H9 (cell line): ENCODE results near the gene FAM177B. TPM values are rescaled to one million over a fixed set of nuclear protein-coding genes. Genes with fewer than 3 reads are reported as not detected.

Experiments used
- DNase-seq: peaks from one replicate; pipeline ENCODE4 v3.0.0-alpha.2; 2017
- H2AFZ ChIP-seq: one replicate; pipeline ENCODE4 v1.6.1; 2013; ENCODE audit warnings: mild to moderate bottlenecking, low read length, control low read depth, moderate library complexity
- H2AK5ac ChIP-seq: 2 replicates; pipeline ENCODE4 v1.6.1; 2013; ENCODE audit warnings: low read length, control low read depth, mixed read lengths; ENCODE audit not compliant: insufficient read length
- H2BK120ac ChIP-seq: one replicate; pipeline ENCODE4 v1.6.1; 2013; ENCODE audit warnings: low read depth, mild to moderate bottlenecking, low read length, control low read depth, inconsistent platforms; ENCODE audit not compliant: poor library complexity, severe bottlenecking
- H2BK12ac ChIP-seq: 2 replicates; pipeline ENCODE4 v1.6.1; 2013; ENCODE audit warnings: low read length, control low read depth, mixed read lengths, low read depth; ENCODE audit not compliant: insufficient read length
- H2BK15ac ChIP-seq: 2 replicates; pipeline ENCODE4 v1.6.1; 2013; ENCODE audit warnings: low read depth, low read length, control low read depth
- H2BK20ac ChIP-seq: one replicate; pipeline ENCODE4 v1.6.1; 2013; ENCODE audit warnings: low read depth, mild to moderate bottlenecking, low read length, control low read depth, inconsistent platforms; ENCODE audit not compliant: poor library complexity, severe bottlenecking
- H2BK5ac ChIP-seq: 2 replicates; pipeline ENCODE4 v1.6.1; 2013; ENCODE audit warnings: low read length, control low read depth, mixed read lengths; ENCODE audit not compliant: insufficient read length
- H3K14ac ChIP-seq: 2 replicates; pipeline ENCODE4 v1.6.1; 2013; ENCODE audit warnings: low read length, control low read depth; ENCODE audit not compliant: insufficient read depth
- H3K18ac ChIP-seq: 2 replicates; pipeline ENCODE4 v1.6.1; 2013; ENCODE audit warnings: low read depth, mild to moderate bottlenecking, mixed read lengths, low read length, control low read depth; ENCODE audit not compliant: insufficient read length
- H3K23ac ChIP-seq: 2 replicates; pipeline ENCODE4 v1.6.1; 2013; ENCODE audit warnings: low read length, control low read depth, mixed read lengths, low read depth; ENCODE audit not compliant: insufficient read length
- H3K23me2 ChIP-seq: 2 replicates; pipeline ENCODE4 v1.6.1; 2013; ENCODE audit warnings: low read depth, mild to moderate bottlenecking, mixed read lengths, low read length, control low read depth; ENCODE audit not compliant: insufficient read length, poor library complexity, severe bottlenecking
- H3K27ac ChIP-seq: 2 replicates; pipeline ENCODE4 v1.5.1; 2013; ENCODE audit warnings: low read length, control low read depth, mixed read lengths, low read depth; ENCODE audit not compliant: insufficient read length
- H3K27me3 ChIP-seq: 2 replicates; pipeline ENCODE4 v1.6.1; 2013; ENCODE audit warnings: low read length, control low read depth, inconsistent platforms; ENCODE audit not compliant: insufficient read depth
- H3K4ac ChIP-seq: 2 replicates; pipeline ENCODE4 v1.6.1; 2013; ENCODE audit warnings: low read depth, mild to moderate bottlenecking, control low read depth, inconsistent platforms, low read length, moderate library complexity
- H3K4me1 ChIP-seq: 2 replicates; pipeline ENCODE4 v1.6.1; 2013; ENCODE audit warnings: low read length, control low read depth, inconsistent platforms; ENCODE audit not compliant: insufficient read depth
- H3K4me2 ChIP-seq: 2 replicates; pipeline ENCODE4 v1.6.1; 2013; ENCODE audit warnings: low read length, control low read depth, mixed read lengths; ENCODE audit not compliant: insufficient read length, insufficient read depth
- H3K56ac ChIP-seq: 2 replicates; pipeline ENCODE4 v1.6.1; 2013; ENCODE audit warnings: low read depth, mild to moderate bottlenecking, mixed read lengths, low read length, control low read depth; ENCODE audit not compliant: insufficient read length
- H3K79me1 ChIP-seq: 2 replicates; pipeline ENCODE4 v1.6.1; 2013; ENCODE audit warnings: low read depth, mild to moderate bottlenecking, moderate library complexity, low read length, control low read depth, inconsistent platforms; ENCODE audit not compliant: insufficient read depth, poor library complexity, severe bottlenecking
- H3K79me2 ChIP-seq: 2 replicates; pipeline ENCODE4 v1.6.1; 2013; ENCODE audit warnings: low read length, control low read depth, inconsistent platforms; ENCODE audit not compliant: insufficient read depth
- H3K9ac ChIP-seq: 2 replicates; pipeline ENCODE4 v1.6.1; 2013; ENCODE audit warnings: low read length, control low read depth, mixed read lengths; ENCODE audit not compliant: insufficient read length; ENCODE audit errors: extremely low read depth
- H3K9me3 ChIP-seq: one replicate; pipeline ENCODE4 v1.6.1; 2013; ENCODE audit warnings: low read depth, low read length, inconsistent platforms; ENCODE audit not compliant: control insufficient read depth
- H3T11ph ChIP-seq: one replicate; pipeline ENCODE4 v1.6.1; 2013; ENCODE audit warnings: mild to moderate bottlenecking, low read length, control low read depth, inconsistent platforms
- H4K20me1 ChIP-seq: one replicate; pipeline ENCODE4 v1.6.1; 2013; ENCODE audit not compliant: control insufficient read depth, insufficient read length, insufficient read depth
- H4K5ac ChIP-seq: 2 replicates; pipeline ENCODE4 v1.6.1; 2013; ENCODE audit warnings: low read depth, mild to moderate bottlenecking, mixed read lengths, low read length, control low read depth; ENCODE audit not compliant: insufficient read length
- H4K8ac ChIP-seq: replicated peaks from 2 replicates; pipeline ENCODE4 v1.6.1; 2013; ENCODE audit warnings: low read length, control low read depth, mixed read lengths, low read depth; ENCODE audit not compliant: insufficient read length
- H4K91ac ChIP-seq: 2 replicates; pipeline ENCODE4 v1.6.1; 2013; ENCODE audit warnings: low read depth, mild to moderate bottlenecking, moderate library complexity, mixed read lengths, low read length, control low read depth; ENCODE audit not compliant: insufficient read length
- H3K27ac Mint-ChIP-seq, 3 experiments: 2 replicates in 2 of 3; 3 replicates in 1 of 3; pipeline ENCODE4 v1.8.0; 2020 to 2021; ENCODE audit warnings: mixed read lengths in 3 of 3, mild to moderate bottlenecking in 1 of 3, moderate library complexity in 1 of 3
- H3K27me3 Mint-ChIP-seq: 2 replicates; pipeline ENCODE4 v1.8.0; 2021; ENCODE audit warnings: low read depth, mild to moderate bottlenecking, moderate library complexity, mixed read lengths
- H3K36me3 Mint-ChIP-seq, 3 experiments: 2 replicates in 2 of 3; 3 replicates in 1 of 3; pipeline ENCODE4 v1.8.0; 2020 to 2021; ENCODE audit warnings: low read depth in 3 of 3, mixed read lengths in 3 of 3; ENCODE audit not compliant: insufficient read depth in 1 of 3
- H3K4me1 Mint-ChIP-seq, 2 experiments: 2 replicates each; pipeline ENCODE4 v1.8.0; 2020; ENCODE audit warnings: mixed read lengths in 2 of 2
- H3K4me3 Mint-ChIP-seq, 2 experiments: 2 replicates in 1 of 2; 3 replicates in 1 of 2; pipeline ENCODE4 v1.8.0; 2020 to 2021; ENCODE audit warnings: mild to moderate bottlenecking in 2 of 2, mixed read lengths in 2 of 2, moderate library complexity in 1 of 2
- H3K9me3 Mint-ChIP-seq, 2 experiments: 2 replicates in 1 of 2; 3 replicates in 1 of 2; pipeline ENCODE4 v1.8.0; 2020; ENCODE audit warnings: mild to moderate bottlenecking in 2 of 2, mixed read lengths in 2 of 2, moderate library complexity in 1 of 2
- WGBS: extraction: QIAGEN DNeasy Blood & Tissue Kit; methylation state at CpG from one replicate; pipeline ENCODE4 v1.1.7; 2013; ENCODE audit warnings: missing lambda C conversion rate, low lambda C conversion rate, mixed read lengths; ENCODE audit not compliant: insufficient read length; ENCODE audit errors: extremely low coverage; 5-methylcytosine and 5-hydroxymethylcytosine counted together
- total RNA-seq: library from RNA; stranded (reverse); gene quantifications from 2 replicates; pipeline ENCODE4 v1.2.1, GENCODE V29; 2021
- TF ChIP-seq, protein P1 (sequence below): fragments of 200-600 bp; sonication (generic); conservative IDR thresholded peaks from 3 replicates; pipeline ENCODE4 v1.8.0; 2021; ENCODE audit warnings: antibody characterized with exemption, mild to moderate bottlenecking

FAM177B gene
- total RNA-seq, 1 experiment from 2014 or later = not detected

DNA sequence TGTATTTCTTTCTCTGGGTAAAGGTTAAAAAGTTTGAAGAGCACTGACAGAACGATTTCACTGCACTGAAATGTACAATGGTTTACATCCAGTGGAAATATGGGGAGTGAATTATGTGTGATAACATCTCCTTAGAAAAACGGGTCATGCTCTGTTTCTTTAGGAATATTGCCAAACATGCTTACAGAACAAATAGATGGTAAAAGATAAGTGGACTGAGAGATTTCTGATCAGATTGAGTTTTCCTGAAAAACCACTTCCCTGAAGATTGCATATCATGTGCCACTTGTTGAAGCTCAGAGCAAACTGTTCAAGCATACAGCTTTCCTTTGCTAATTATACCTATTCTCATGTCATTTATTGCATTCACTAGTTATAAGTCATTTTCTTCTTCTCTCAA, 47.9 kb downstream of the FAM177B start:
- no peaks in the 10 kb centered on the region for H3K27me3 ChIP-seq
- Mint-ChIP-seq H3K27ac (no peak overlapping the region), H3K4me1 (no peaks in the 10 kb centered on the region), H3K27me3 (peaks cover 19% of the 10 kb centered on the region), H3K4me3 (no peak overlapping the region), H3K9me3 (no peaks in the 10 kb centered on the region), H3K36me3 (no peaks in the 10 kb centered on the region)
- H3K4me1 ChIP-seq = no peaks in the 10 kb centered on the region
- H3K79me2 ChIP-seq = no peaks in the 10 kb centered on the region
- H2AK5ac ChIP-seq = no peak overlapping the region
- H3K9ac ChIP-seq = no peak overlapping the region
- DNase-seq = no peak
- no peak overlapping the region for H3K27ac ChIP-seq
- no peaks in the 10 kb centered on the region for H3K9me3 ChIP-seq
- no peaks in the 10 kb centered on the region for H3K23me2 ChIP-seq
- no peak overlapping the region for H3T11ph ChIP-seq
- H4K5ac ChIP-seq = no peak overlapping the region
- H2BK20ac ChIP-seq = no peak overlapping the region
- TF ChIP-seq, protein P1, sequence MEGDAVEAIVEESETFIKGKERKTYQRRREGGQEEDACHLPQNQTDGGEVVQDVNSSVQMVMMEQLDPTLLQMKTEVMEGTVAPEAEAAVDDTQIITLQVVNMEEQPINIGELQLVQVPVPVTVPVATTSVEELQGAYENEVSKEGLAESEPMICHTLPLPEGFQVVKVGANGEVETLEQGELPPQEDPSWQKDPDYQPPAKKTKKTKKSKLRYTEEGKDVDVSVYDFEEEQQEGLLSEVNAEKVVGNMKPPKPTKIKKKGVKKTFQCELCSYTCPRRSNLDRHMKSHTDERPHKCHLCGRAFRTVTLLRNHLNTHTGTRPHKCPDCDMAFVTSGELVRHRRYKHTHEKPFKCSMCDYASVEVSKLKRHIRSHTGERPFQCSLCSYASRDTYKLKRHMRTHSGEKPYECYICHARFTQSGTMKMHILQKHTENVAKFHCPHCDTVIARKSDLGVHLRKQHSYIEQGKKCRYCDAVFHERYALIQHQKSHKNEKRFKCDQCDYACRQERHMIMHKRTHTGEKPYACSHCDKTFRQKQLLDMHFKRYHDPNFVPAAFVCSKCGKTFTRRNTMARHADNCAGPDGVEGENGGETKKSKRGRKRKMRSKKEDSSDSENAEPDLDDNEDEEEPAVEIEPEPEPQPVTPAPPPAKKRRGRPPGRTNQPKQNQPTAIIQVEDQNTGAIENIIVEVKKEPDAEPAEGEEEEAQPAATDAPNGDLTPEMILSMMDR = no peak
- no CpG with 5 or more reads among the region's 2 CpGs for WGBS
- no peak overlapping the region for H3K56ac ChIP-seq
- no peak overlapping the region for H2BK5ac ChIP-seq
- H3K4me2 ChIP-seq = no peak overlapping the region
- no peak overlapping the region for H2BK120ac ChIP-seq
- no peaks in the 10 kb centered on the region for H4K20me1 ChIP-seq
- H2BK15ac ChIP-seq = no peak overlapping the region
- H2BK12ac ChIP-seq = no peak overlapping the region
- no peak overlapping the region for H3K14ac ChIP-seq
- H4K91ac ChIP-seq = no peak overlapping the region
- no peak overlapping the region for H3K23ac ChIP-seq
- no peaks in the 10 kb centered on the region for H3K79me1 ChIP-seq
- H3K18ac ChIP-seq = no peak overlapping the region
- H2AFZ ChIP-seq = no peak overlapping the region
- no peak overlapping the region for H3K4ac ChIP-seq
- H4K8ac ChIP-seq = no peak overlapping the region
